ENCODE data around the gene MVP.

Gene MVP

GRCh38 chr16:29812754-29813643 is 7.3 kb upstream of the MVP start:
- TF ChIP-seq CTCF (IDR thresholded peaks at IDR 0.05; ENCODE audit: low read depth, low read length), result no peak
- DNase-seq, result no peak
- no peaks in the 10 kb centered on the region for H3K27me3 ChIP-seq (ENCODE audit: insufficient read depth, low read depth, severe bottlenecking)
- H3K4me3 ChIP-seq (ENCODE audit: low read depth, low read length), result peak overlapping the region; percentile 78
- peak overlapping the region; percentile 94 for H3K27ac ChIP-seq
- peaks cover 29% of the 10 kb centered on the region for H3K36me3 ChIP-seq
- H3K9me3 ChIP-seq (ENCODE audit: severe bottlenecking), result no peaks in the 10 kb centered on the region

GRCh38 chr16:29813644-29814562 is 6.4 kb upstream of the MVP start:
- H3K27me3 ChIP-seq (ENCODE audit: insufficient read depth, low read depth, severe bottlenecking), result no peaks in the 10 kb centered on the region
- TF ChIP-seq CTCF (IDR thresholded peaks at IDR 0.05; ENCODE audit: low read depth, low read length), result no peak
- H3K36me3 ChIP-seq, result peaks cover 29% of the 10 kb centered on the region
- no peak overlapping the region; the same call in 1 of the 2 replicates for H3K4me3 ChIP-seq (ENCODE audit: low read depth, low read length)
- no peak for DNase-seq
- H3K9me3 ChIP-seq (ENCODE audit: severe bottlenecking), result no peaks in the 10 kb centered on the region
- H3K27ac ChIP-seq, result peak overlapping the region; percentile 97

DNA sequence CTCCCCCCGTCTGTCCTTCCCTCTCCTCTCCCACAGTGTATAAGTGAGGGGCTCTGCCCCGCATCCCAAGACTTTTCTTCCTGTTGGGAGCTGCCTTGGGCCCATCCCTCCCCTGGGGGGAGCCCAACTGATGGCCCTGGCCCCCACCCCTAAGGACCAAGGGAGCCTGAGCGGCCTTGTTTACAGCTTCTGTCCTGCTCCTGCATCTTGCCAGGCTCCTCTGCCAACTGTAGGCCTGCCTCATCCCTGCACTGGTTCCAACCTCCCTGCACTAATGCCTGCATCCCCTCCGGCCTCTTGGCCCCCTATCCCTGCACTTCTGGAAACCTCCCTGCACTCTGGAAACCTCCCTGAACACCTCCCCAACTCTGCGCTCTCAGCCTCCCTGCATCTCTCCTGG is 5.7 kb upstream of the MVP start:
- Histone ChIP-seq H3K27ac (peak overlapping the region; percentile 97), H3K4me3 (ENCODE audit: low read depth, low read length) (no peak overlapping the region)

DNA sequence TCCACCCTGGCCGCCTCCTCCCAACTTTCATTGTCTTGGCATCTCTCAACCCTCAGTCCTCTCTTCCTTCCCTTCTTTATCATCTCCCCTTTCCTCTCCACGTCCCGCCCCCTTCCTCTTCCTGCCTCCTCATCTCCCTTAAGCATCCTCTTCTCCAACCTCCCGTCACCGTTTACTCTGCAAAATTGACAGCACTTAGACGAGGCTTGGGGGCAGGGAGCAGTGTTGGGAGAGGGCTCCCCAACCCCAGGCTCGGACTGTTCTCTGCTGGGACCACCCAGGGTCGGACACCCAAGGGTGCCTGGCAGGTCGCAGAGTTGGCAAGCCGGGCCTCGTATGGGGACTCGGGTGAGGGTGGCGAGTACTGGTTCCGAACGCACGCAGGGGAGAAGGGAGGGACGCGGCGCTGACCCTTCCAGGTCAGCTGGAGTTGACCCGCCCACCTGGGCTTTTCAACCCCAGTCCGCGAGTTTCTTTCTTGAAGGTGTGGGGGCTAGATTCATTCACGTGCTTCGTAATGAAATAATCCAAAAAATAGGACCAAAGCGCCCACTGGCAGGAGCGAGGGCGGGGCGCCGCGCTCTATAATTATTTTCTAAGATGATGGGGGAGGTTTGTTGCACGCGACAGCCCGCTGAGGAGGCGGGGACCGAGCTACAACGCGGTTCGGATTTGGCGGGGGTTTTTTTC is 5.1 kb upstream of the MVP start:
- no peak for DNase-seq
- Histone ChIP-seq H3K9me3 (ENCODE audit: severe bottlenecking) (no peaks in the 10 kb centered on the region), H3K27me3 (ENCODE audit: insufficient read depth, low read depth, severe bottlenecking) (no peaks in the 10 kb centered on the region), H3K27ac (peak overlapping the region; percentile 97), H3K4me3 (ENCODE audit: low read depth, low read length) (peak overlapping the region; percentile 81), H3K36me3 (peaks cover 30% of the 10 kb centered on the region)
- no peak for TF ChIP-seq CTCF (IDR thresholded peaks at IDR 0.05; ENCODE audit: low read depth, low read length)

More for the DNA sequence above, 5.7 kb upstream of the MVP start:
- no peaks in the 10 kb centered on the region for H3K27me3 ChIP-seq (ENCODE audit: insufficient read depth, low read depth, severe bottlenecking)
- DNase-seq, result no peak
- TF ChIP-seq CTCF (IDR thresholded peaks at IDR 0.05; ENCODE audit: low read depth, low read length), result no peak
- no peaks in the 10 kb centered on the region for H3K9me3 ChIP-seq (ENCODE audit: severe bottlenecking)
- H3K36me3 ChIP-seq, result peaks cover 30% of the 10 kb centered on the region

- Histone ChIP-seq H3K4me3 (ENCODE audit: low read depth, low read length) (peak within 1 kb of the TSS; percentile 81), H3K9me3 (ENCODE audit: severe bottlenecking) (no peaks in the 10 kb centered on the region), H3K27ac (peak within 1 kb of the TSS; percentile 97), H3K36me3 (peaks cover 27% of the 10 kb centered on the region), H3K27me3 (ENCODE audit: insufficient read depth, low read depth, severe bottlenecking) (no peaks in the 10 kb centered on the region)
- TF ChIP-seq CTCF (IDR thresholded peaks at IDR 0.05; ENCODE audit: low read depth, low read length), result peak; percentile 90
- DNase-seq, result peak; percentile 98
Observed at GRCh38 chr16:29815793-29816693, 4.2 kb upstream of the MVP start, which contains the start of gene PAGR1. PAGR1 (plus strand) TSS chr16:29816152; CDS start chr16:29816526, 374 bp downstream.
